ENCODE measurements around the gene FXYD6.

FXYD6 gene

GRCh38 chr11:117902001-117902845, 25.8 kb upstream of the FXYD6 start:
- H3K9ac ChIP-seq (ENCODE audit: low read depth, low read length), result no peak overlapping the region
- H3K4me3 ChIP-seq (ENCODE audit: low read depth, low read length), result no peak overlapping the region
- H3K9me3 ChIP-seq (ENCODE audit: control insufficient read depth, insufficient read depth, low read length), result no peaks in the 10 kb centered on the region
- no peak overlapping the region for H3K27ac ChIP-seq (ENCODE audit: low read depth, low read length)
- H3K36me3 ChIP-seq (ENCODE audit: control insufficient read depth, insufficient read depth, low read length), result no peaks in the 10 kb centered on the region
- no peaks in the 10 kb centered on the region for H3K27me3 ChIP-seq (ENCODE audit: control insufficient read depth, insufficient read depth, low read length)
- peaks cover 5% of the 10 kb centered on the region; the same call in 1 of the 2 replicates for H3K4me1 ChIP-seq (ENCODE audit: control insufficient read depth, insufficient read depth, low read length)

- no peaks in the 10 kb centered on the region for H3K27me3 ChIP-seq (ENCODE audit: control insufficient read depth, insufficient read depth, low read length)
- H3K9ac ChIP-seq (ENCODE audit: low read depth, low read length), result no peak overlapping the region
- H3K4me1 ChIP-seq (ENCODE audit: control insufficient read depth, insufficient read depth, low read length), result no peaks in the 10 kb centered on the region
- H3K4me3 ChIP-seq (ENCODE audit: low read depth, low read length), result no peak overlapping the region
- no peaks in the 10 kb centered on the region for H3K36me3 ChIP-seq (ENCODE audit: control insufficient read depth, insufficient read depth, low read length)
- H3K9me3 ChIP-seq (ENCODE audit: control insufficient read depth, insufficient read depth, low read length), result no peaks in the 10 kb centered on the region
- H3K27ac ChIP-seq (ENCODE audit: low read depth, low read length), result no peak overlapping the region
Measured at GRCh38 chr11:117901601-117902000, 25.1 kb upstream of the FXYD6 start.

- H3K9ac ChIP-seq (ENCODE audit: low read depth, low read length), result no peak overlapping the region
- no peaks in the 10 kb centered on the region for H3K9me3 ChIP-seq (ENCODE audit: control insufficient read depth, insufficient read depth, low read length)
- H3K27me3 ChIP-seq (ENCODE audit: control insufficient read depth, insufficient read depth, low read length), result no peaks in the 10 kb centered on the region
- H3K4me3 ChIP-seq (ENCODE audit: low read depth, low read length), result no peak overlapping the region
- no peak overlapping the region for H3K27ac ChIP-seq (ENCODE audit: low read depth, low read length)
- no peaks in the 10 kb centered on the region for H3K36me3 ChIP-seq (ENCODE audit: control insufficient read depth, insufficient read depth, low read length)
- no peaks in the 10 kb centered on the region for H3K4me1 ChIP-seq (ENCODE audit: control insufficient read depth, insufficient read depth, low read length)
Measured at GRCh38 chr11:117900720-117901440, 24.4 kb upstream of the FXYD6 start.

- Histone ChIP-seq H3K4me1 (ENCODE audit: control insufficient read depth, insufficient read depth, low read length) (no peaks in the 10 kb centered on the region), H3K9me3 (ENCODE audit: control insufficient read depth, insufficient read depth, low read length) (no peaks in the 10 kb centered on the region), H3K27me3 (ENCODE audit: control insufficient read depth, insufficient read depth, low read length) (no peaks in the 10 kb centered on the region), H3K27ac (ENCODE audit: low read depth, low read length) (no peak overlapping the region), H3K36me3 (ENCODE audit: control insufficient read depth, insufficient read depth, low read length) (no peaks in the 10 kb centered on the region), H3K4me3 (ENCODE audit: low read depth, low read length) (no peak overlapping the region), H3K9ac (ENCODE audit: low read depth, low read length) (no peak overlapping the region)
Measured at GRCh38 chr11:117900121-117900648, 23.7 kb upstream of the FXYD6 start.

GRCh38 chr11:117898059-117898458, 21.6 kb upstream of the FXYD6 start:
- H3K9ac ChIP-seq (ENCODE audit: low read depth, low read length), result no peak overlapping the region
- H3K36me3 ChIP-seq (ENCODE audit: control insufficient read depth, insufficient read depth, low read length), result no peaks in the 10 kb centered on the region
- no peaks in the 10 kb centered on the region for H3K27me3 ChIP-seq (ENCODE audit: control insufficient read depth, insufficient read depth, low read length)
- H3K4me1 ChIP-seq (ENCODE audit: control insufficient read depth, insufficient read depth, low read length), result no peaks in the 10 kb centered on the region
- H3K27ac ChIP-seq (ENCODE audit: low read depth, low read length), result no peak overlapping the region
- H3K4me3 ChIP-seq (ENCODE audit: low read depth, low read length), result no peak overlapping the region
- no peaks in the 10 kb centered on the region for H3K9me3 ChIP-seq (ENCODE audit: control insufficient read depth, insufficient read depth, low read length)

- Histone ChIP-seq H3K36me3 (ENCODE audit: control insufficient read depth, insufficient read depth, low read length) (no peaks in the 10 kb centered on the region), H3K4me3 (ENCODE audit: low read depth, low read length) (no peak overlapping the region), H3K27ac (ENCODE audit: low read depth, low read length) (no peak overlapping the region), H3K27me3 (ENCODE audit: control insufficient read depth, insufficient read depth, low read length) (no peaks in the 10 kb centered on the region), H3K9me3 (ENCODE audit: control insufficient read depth, insufficient read depth, low read length) (no peaks in the 10 kb centered on the region), H3K4me1 (ENCODE audit: control insufficient read depth, insufficient read depth, low read length) (no peaks in the 10 kb centered on the region), H3K9ac (ENCODE audit: low read depth, low read length) (no peak overlapping the region)
Measured at GRCh38 chr11:117892651-117893050, 16.2 kb upstream of the FXYD6 start.

- Histone ChIP-seq H3K36me3 (ENCODE audit: control insufficient read depth, insufficient read depth, low read length) (no peaks in the 10 kb centered on the region), H3K9me3 (ENCODE audit: control insufficient read depth, insufficient read depth, low read length) (no peaks in the 10 kb centered on the region), H3K4me1 (ENCODE audit: control insufficient read depth, insufficient read depth, low read length) (no peaks in the 10 kb centered on the region), H3K27ac (ENCODE audit: low read depth, low read length) (no peak overlapping the region), H3K9ac (ENCODE audit: low read depth, low read length) (no peak overlapping the region), H3K27me3 (ENCODE audit: control insufficient read depth, insufficient read depth, low read length) (no peaks in the 10 kb centered on the region), H3K4me3 (ENCODE audit: low read depth, low read length) (no peak overlapping the region)
Measured at GRCh38 chr11:117891362-117891761, 14.9 kb upstream of the FXYD6 start.

- no peak overlapping the region for H3K4me3 ChIP-seq (ENCODE audit: low read depth, low read length)
- no peak overlapping the region for H3K9ac ChIP-seq (ENCODE audit: low read depth, low read length)
- H3K4me1 ChIP-seq (ENCODE audit: control insufficient read depth, insufficient read depth, low read length), result no peaks in the 10 kb centered on the region
- no peaks in the 10 kb centered on the region for H3K27me3 ChIP-seq (ENCODE audit: control insufficient read depth, insufficient read depth, low read length)
- no peak overlapping the region for H3K27ac ChIP-seq (ENCODE audit: low read depth, low read length)
- no peaks in the 10 kb centered on the region for H3K9me3 ChIP-seq (ENCODE audit: control insufficient read depth, insufficient read depth, low read length)
- H3K36me3 ChIP-seq (ENCODE audit: control insufficient read depth, insufficient read depth, low read length), result no peaks in the 10 kb centered on the region
Measured at GRCh38 chr11:117888139-117888566, 11.7 kb upstream of the FXYD6 start.

- Histone ChIP-seq H3K36me3 (ENCODE audit: control insufficient read depth, insufficient read depth, low read length) (no peaks in the 10 kb centered on the region), H3K4me3 (ENCODE audit: low read depth, low read length) (no peak overlapping the region), H3K9ac (ENCODE audit: low read depth, low read length) (no peak overlapping the region), H3K27me3 (ENCODE audit: control insufficient read depth, insufficient read depth, low read length) (no peaks in the 10 kb centered on the region), H3K27ac (ENCODE audit: low read depth, low read length) (no peak overlapping the region), H3K4me1 (ENCODE audit: control insufficient read depth, insufficient read depth, low read length) (no peaks in the 10 kb centered on the region), H3K9me3 (ENCODE audit: control insufficient read depth, insufficient read depth, low read length) (no peaks in the 10 kb centered on the region)
Measured at GRCh38 chr11:117887431-117888138, 11.1 kb upstream of the FXYD6 start.

GRCh38 chr11:117885777-117886176, 9.3 kb upstream of the FXYD6 start:
- Histone ChIP-seq H3K9me3 (ENCODE audit: control insufficient read depth, insufficient read depth, low read length) (no peaks in the 10 kb centered on the region), H3K36me3 (ENCODE audit: control insufficient read depth, insufficient read depth, low read length) (no peaks in the 10 kb centered on the region), H3K9ac (ENCODE audit: low read depth, low read length) (no peak overlapping the region), H3K4me3 (ENCODE audit: low read depth, low read length) (no peak overlapping the region), H3K27me3 (ENCODE audit: control insufficient read depth, insufficient read depth, low read length) (peaks cover 6% of the 10 kb centered on the region), H3K4me1 (ENCODE audit: control insufficient read depth, insufficient read depth, low read length) (no peaks in the 10 kb centered on the region), H3K27ac (ENCODE audit: low read depth, low read length) (no peak overlapping the region)
